CD4-positive, alpha-beta T cell treated with Interferon gamma for 1 hour (primary cell): ENCODE measurements around the gene RNF224.

Experiments used
- DNase-seq: peaks from one replicate; pipeline ENCODE4 v3.0.0-alpha.2; 2020

The RNF224 gene

GRCh38 chr9:137227054-137227852 is at the start of gene RNF224:
Gene RNF224 (plus strand): TSS chr9:137227502. CDS start chr9:137228336, 834 bp downstream.
- peak; percentile 79 for DNase-seq

GRCh38 chr9:137178201-137178938 is 48.9 kb upstream of the RNF224 start:
- DNase-seq = no peak

- DNase-seq = no peak
Observed at GRCh38 chr9:137178939-137179630, 48.2 kb upstream of the RNF224 start.

GRCh38 chr9:137179761-137180160 is 47.5 kb upstream of the RNF224 start:
- DNase-seq = no peak

GRCh38 chr9:137180491-137180890 is 46.8 kb upstream of the RNF224 start:
- no peak for DNase-seq

GRCh38 chr9:137181680-137182079 is 45.6 kb upstream of the RNF224 start:
- DNase-seq = no peak

GRCh38 chr9:137182836-137183235 is 44.5 kb upstream of the RNF224 start:
- DNase-seq = no peak

- no peak for DNase-seq
Observed at GRCh38 chr9:137183980-137184595, 43.2 kb upstream of the RNF224 start.

GRCh38 chr9:137184881-137185660 is 42.2 kb upstream of the RNF224 start:
- no peak for DNase-seq

GRCh38 chr9:137185921-137186320 is 41.4 kb upstream of the RNF224 start:
- no peak for DNase-seq

- no peak for DNase-seq
Observed at GRCh38 chr9:137186385-137186784, 40.9 kb upstream of the RNF224 start.

- DNase-seq = no peak
Observed at GRCh38 chr9:137187386-137187785, 39.9 kb upstream of the RNF224 start.

- DNase-seq = no peak
Observed at GRCh38 chr9:137188086-137188489, 39.2 kb upstream of the RNF224 start.

GRCh38 chr9:137188490-137189296 is 38.6 kb upstream of the RNF224 start, which contains the start of the genes ANAPC2 and SSNA1:
Gene ANAPC2 (minus strand): TSS chr9:137188560. CDS start chr9:137188532, 28 bp downstream.
Gene SSNA1 (plus strand): TSS chr9:137188676. CDS start chr9:137188727, 51 bp downstream.
- DNase-seq = peak; percentile 91

- DNase-seq = no peak
Observed at GRCh38 chr9:137189297-137190295, 37.7 kb upstream of the RNF224 start.

- no peak for DNase-seq
Observed at GRCh38 chr9:137190315-137190856, 36.9 kb upstream of the RNF224 start.

GRCh38 chr9:137191245-137191644 is 36.1 kb upstream of the RNF224 start:
- DNase-seq = no peak

GRCh38 chr9:137191691-137192447 is 35.4 kb upstream of the RNF224 start:
- DNase-seq = no peak

- DNase-seq = no peak
Observed at GRCh38 chr9:137192448-137192780, 34.9 kb upstream of the RNF224 start.
